SK-N-SH treated with all-trans-retinoic acid at 6 μM for 48 hours (cell line): ENCODE data around the gene THSD8.

ENCODE experiments used
- ATAC-seq: fragments of 200-7000 bp; cut with Tn5 transposase; 3 replicates; pipeline ENCODE4 v1.9.1; 2020; ENCODE audit warnings: mild to moderate bottlenecking, moderate library complexity
- ARNTL ChIP-seq: fragments of 450-650 bp; formaldehyde crosslinking; IDR thresholded peaks from 2 replicates; pipeline ENCODE4 v1.5.0; 2020; ENCODE audit warnings: low read depth, mild to moderate bottlenecking, moderate library complexity, borderline replicate concordance
- BACH2 ChIP-seq: fragments of 250-450 bp; sonication (Bioruptor Pico); IDR thresholded peaks from 2 replicates; pipeline ENCODE4 v1.9.0; 2021; ENCODE audit warnings: mild to moderate bottlenecking, borderline replicate concordance
- CREB5 ChIP-seq: fragments of 250-450 bp; sonication (Bioruptor Pico); IDR thresholded peaks from 2 replicates; pipeline ENCODE4 v1.5.1; 2020; ENCODE audit warnings: low read depth, mild to moderate bottlenecking, moderate library complexity
- CSRNP3 ChIP-seq: fragments of 250-450 bp; sonication (Bioruptor Pico); IDR thresholded peaks from 2 replicates; pipeline ENCODE4 v1.5.1; 2021; ENCODE audit warnings: mild to moderate bottlenecking, moderate library complexity
- ESRRG ChIP-seq: fragments of 250-450 bp; sonication (Bioruptor Pico); IDR thresholded peaks from 2 replicates; pipeline ENCODE4 v1.6.1; 2021; ENCODE audit warnings: mild to moderate bottlenecking
- OSR1 ChIP-seq: fragments of 250-450 bp; sonication (Bioruptor Pico); IDR thresholded peaks from 2 replicates; pipeline ENCODE4 v1.8.0; 2022; ENCODE audit warnings: moderate library complexity, mild to moderate bottlenecking, inconsistent platforms
- PATZ1 ChIP-seq: fragments of 250-450 bp; sonication (Bioruptor Pico); IDR thresholded peaks from 2 replicates; pipeline ENCODE4 v1.8.0; 2020; ENCODE audit warnings: mild to moderate bottlenecking, moderate library complexity, borderline replicate concordance
- PPARA ChIP-seq: fragments of 250-450 bp; sonication (Bioruptor Pico); IDR thresholded peaks from 2 replicates; pipeline ENCODE4 v1.5.0; 2020; ENCODE audit warnings: mild to moderate bottlenecking, borderline replicate concordance
- RARB ChIP-seq: fragments of 250-450 bp; sonication (Bioruptor Pico); IDR thresholded peaks from 2 replicates; pipeline ENCODE4 v1.8.0; 2021; ENCODE audit warnings: mild to moderate bottlenecking, moderate library complexity
- SNAI2 ChIP-seq: fragments of 250-450 bp; sonication (Bioruptor Pico); IDR thresholded peaks from 2 replicates; pipeline ENCODE4 v1.5.0; 2020; ENCODE audit warnings: mild to moderate bottlenecking, moderate library complexity
- TCF4 ChIP-seq: fragments of 250-450 bp; sonication (Bioruptor Pico); IDR thresholded peaks from 2 replicates; pipeline ENCODE4 v1.8.0; 2021; ENCODE audit warnings: mild to moderate bottlenecking, moderate library complexity, borderline replicate concordance
- TOX ChIP-seq: fragments of 250-450 bp; sonication (Bioruptor Pico); IDR thresholded peaks from 2 replicates; pipeline ENCODE4 v1.8.0; 2021; ENCODE audit warnings: mild to moderate bottlenecking, moderate library complexity, borderline replicate concordance
- ZC3H10 ChIP-seq: fragments of 250-450 bp; sonication (Bioruptor Pico); IDR thresholded peaks from 2 replicates; pipeline ENCODE4 v1.5.1; 2021; ENCODE audit warnings: mild to moderate bottlenecking, moderate library complexity
- ZFP3 ChIP-seq: fragments of 250-450 bp; sonication (Bioruptor Pico); IDR thresholded peaks from 2 replicates; pipeline ENCODE4 v1.5.0; 2020; ENCODE audit warnings: mild to moderate bottlenecking, moderate library complexity
- ZFP30 ChIP-seq: fragments of 450-650 bp; formaldehyde crosslinking; IDR thresholded peaks from 2 replicates; pipeline ENCODE4 v1.5.0; 2022; ENCODE audit warnings: mild to moderate bottlenecking, moderate library complexity
- ZNF565 ChIP-seq: fragments of 450-650 bp; formaldehyde crosslinking; conservative IDR thresholded peaks from 2 replicates; pipeline ENCODE4 v1.5.0; 2020; ENCODE audit warnings: low read depth, mild to moderate bottlenecking, moderate library complexity
- ZNF70 ChIP-seq: fragments of 450-650 bp; formaldehyde crosslinking; IDR thresholded peaks from 2 replicates; pipeline ENCODE4 v1.5.0; 2020; ENCODE audit warnings: mild to moderate bottlenecking, moderate library complexity
- ZNF8 ChIP-seq: fragments of 450-650 bp; formaldehyde crosslinking; IDR thresholded peaks from 2 replicates; pipeline ENCODE4 v1.5.0; 2020; ENCODE audit warnings: mild to moderate bottlenecking, moderate library complexity
- TF ChIP-seq, protein P1 (sequence below): fragments of 250-450 bp; sonication (Bioruptor Pico); IDR thresholded peaks from 2 replicates; pipeline ENCODE4 v1.5.0; 2020; ENCODE audit warnings: mild to moderate bottlenecking, moderate library complexity

The THSD8 gene

DNA sequence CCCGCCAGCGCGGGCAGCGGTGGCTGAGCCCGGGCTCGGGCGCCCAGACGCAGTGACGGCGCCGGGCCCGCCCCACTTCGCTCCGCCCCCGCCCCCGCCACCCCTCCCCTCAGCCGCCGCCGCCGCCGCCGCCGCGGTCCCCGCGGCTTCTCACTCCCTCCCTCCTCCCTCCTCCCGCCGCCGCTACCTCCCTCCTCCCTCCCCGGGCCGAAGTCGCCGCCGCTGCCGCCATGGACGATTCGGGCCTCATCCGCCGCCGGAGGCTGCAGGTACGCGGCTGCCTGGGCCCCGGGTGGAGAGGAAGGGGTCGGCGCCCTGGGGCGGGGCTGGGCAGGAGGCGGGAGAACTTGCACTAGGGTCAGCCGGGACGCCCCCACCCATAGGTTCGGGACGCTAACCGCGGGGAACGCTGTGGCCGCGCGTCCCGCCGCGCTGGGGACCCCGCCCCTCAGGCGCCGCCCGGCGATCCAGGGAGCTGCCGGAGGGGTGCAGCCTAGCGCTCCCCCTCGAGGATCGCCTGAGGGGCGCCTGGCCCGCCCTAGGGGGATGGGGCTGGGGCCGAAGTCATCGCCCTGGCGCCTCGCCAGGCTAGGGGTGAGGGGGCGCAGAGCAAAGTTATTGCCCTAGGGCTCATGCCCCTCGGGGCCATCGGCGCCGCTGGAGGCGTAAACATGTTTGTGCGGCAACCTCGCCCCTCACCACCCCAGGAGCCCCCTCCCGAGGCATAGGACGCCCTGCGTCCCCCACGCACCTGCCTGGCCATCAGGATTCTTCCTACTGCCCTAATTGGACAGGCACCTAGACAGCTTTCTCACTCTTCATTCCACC is 32.1 kb downstream of the THSD8 start (continued):
- no peak for TF ChIP-seq ZFP30 (CRISPR knock-in tag)
- TF ChIP-seq TOX (CRISPR knock-in tag) = no peak
- no peak for TF ChIP-seq CREB5 (CRISPR knock-in tag)
- TF ChIP-seq, protein P1, sequence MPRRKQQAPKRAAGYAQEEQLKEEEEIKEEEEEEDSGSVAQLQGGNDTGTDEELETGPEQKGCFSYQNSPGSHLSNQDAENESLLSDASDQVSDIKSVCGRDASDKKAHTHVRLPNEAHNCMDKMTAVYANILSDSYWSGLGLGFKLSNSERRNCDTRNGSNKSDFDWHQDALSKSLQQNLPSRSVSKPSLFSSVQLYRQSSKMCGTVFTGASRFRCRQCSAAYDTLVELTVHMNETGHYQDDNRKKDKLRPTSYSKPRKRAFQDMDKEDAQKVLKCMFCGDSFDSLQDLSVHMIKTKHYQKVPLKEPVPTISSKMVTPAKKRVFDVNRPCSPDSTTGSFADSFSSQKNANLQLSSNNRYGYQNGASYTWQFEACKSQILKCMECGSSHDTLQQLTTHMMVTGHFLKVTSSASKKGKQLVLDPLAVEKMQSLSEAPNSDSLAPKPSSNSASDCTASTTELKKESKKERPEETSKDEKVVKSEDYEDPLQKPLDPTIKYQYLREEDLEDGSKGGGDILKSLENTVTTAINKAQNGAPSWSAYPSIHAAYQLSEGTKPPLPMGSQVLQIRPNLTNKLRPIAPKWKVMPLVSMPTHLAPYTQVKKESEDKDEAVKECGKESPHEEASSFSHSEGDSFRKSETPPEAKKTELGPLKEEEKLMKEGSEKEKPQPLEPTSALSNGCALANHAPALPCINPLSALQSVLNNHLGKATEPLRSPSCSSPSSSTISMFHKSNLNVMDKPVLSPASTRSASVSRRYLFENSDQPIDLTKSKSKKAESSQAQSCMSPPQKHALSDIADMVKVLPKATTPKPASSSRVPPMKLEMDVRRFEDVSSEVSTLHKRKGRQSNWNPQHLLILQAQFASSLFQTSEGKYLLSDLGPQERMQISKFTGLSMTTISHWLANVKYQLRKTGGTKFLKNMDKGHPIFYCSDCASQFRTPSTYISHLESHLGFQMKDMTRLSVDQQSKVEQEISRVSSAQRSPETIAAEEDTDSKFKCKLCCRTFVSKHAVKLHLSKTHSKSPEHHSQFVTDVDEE (CRISPR knock-in tag) = no peak
- TF ChIP-seq ZC3H10 (CRISPR knock-in tag) = no peak
- TF ChIP-seq BACH2 = no peak
- no peak for TF ChIP-seq ARNTL (CRISPR knock-in tag)

DNA sequence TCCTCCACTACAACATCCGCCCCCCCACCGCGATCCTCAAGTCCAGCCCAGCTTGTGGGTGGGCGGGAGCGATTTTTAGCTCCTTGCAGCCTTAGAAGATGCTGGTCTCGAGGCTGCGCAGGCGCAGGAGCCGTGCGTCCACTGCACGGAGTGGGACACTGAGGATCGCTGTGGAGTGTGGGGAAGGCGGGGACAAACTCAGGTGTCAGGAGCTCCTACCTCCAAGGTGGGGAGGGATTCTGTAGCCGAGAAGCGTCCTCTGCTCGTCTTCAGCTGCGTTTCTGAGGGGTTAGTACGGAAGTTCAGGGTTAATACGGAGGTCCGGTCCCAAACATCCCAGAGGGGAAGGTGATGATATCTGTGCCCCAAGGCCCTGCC is 32.7 kb downstream of the THSD8 start, which contains the start of gene RTBDN:
Gene RTBDN (minus strand): TSS at position 14 of the 378 bp plus-strand sequence. CDS start 4,600 bp downstream, outside the sequence.
- ATAC-seq = no peak
- TF ChIP-seq OSR1 (CRISPR knock-in tag) (no peak), ZNF565 (CRISPR knock-in tag) (no peak), ZNF8 (CRISPR knock-in tag) (no peak), TOX (CRISPR knock-in tag) (no peak), ESRRG (no peak), RARB (CRISPR knock-in tag) (no peak), SNAI2 (no peak), ZFP3 (CRISPR knock-in tag) (no peak), PPARA (no peak), PATZ1 (CRISPR knock-in tag) (no peak), ZFP30 (CRISPR knock-in tag) (no peak), ZNF70 (CRISPR knock-in tag) (no peak), ARNTL (CRISPR knock-in tag) (no peak), ZC3H10 (CRISPR knock-in tag) (no peak), TCF4 (no peak), CSRNP3 (no peak), CREB5 (CRISPR knock-in tag) (no peak)
- TF ChIP-seq, protein P1 (CRISPR knock-in tag) = no peak
